GM12875 (cell line): ENCODE measurements around the gene RRAD.

Experiments used
- H3K4me3 ChIP-seq: one replicate; pipeline ENCODE4 v1.5.1; 2011; ENCODE audit warnings: low read depth, low read length, control low read depth
- TF ChIP-seq, protein P1 (sequence below): IDR thresholded peaks from 2 replicates; pipeline ENCODE4 v1.5.1; 2011; ENCODE audit warnings: low read depth, mild to moderate bottlenecking, control low read depth, inconsistent platforms, low read length, moderate library complexity, borderline replicate concordance; ENCODE audit not compliant: insufficient read depth

Gene RRAD

DNA sequence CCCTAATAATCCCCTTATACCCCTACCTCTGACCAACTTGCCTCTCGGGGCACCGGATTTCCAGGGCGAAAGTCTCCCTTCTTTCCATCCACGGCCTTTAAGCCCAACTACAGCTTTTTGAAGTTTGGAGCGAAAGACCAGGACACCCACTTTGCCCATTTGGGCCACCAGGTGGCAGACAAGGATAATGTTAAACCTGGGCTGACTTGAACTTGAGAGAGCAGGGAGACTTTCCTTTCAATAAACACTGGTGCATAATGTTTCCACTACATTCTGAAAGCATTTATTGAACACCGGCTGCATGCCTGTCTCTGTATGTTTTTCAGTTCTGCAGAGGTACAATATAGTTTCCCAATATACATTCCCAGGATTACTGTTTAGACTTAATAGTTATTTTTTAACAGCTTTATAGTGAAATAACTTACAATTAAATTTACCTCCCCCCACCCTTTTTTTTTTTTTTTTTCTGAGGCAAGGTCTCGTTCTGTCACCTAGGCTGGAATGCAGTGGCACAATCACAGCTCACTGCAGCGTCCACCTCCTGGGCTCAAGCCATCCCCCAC lies 28.8 kb upstream of the RRAD start:
- TF ChIP-seq, protein P1, sequence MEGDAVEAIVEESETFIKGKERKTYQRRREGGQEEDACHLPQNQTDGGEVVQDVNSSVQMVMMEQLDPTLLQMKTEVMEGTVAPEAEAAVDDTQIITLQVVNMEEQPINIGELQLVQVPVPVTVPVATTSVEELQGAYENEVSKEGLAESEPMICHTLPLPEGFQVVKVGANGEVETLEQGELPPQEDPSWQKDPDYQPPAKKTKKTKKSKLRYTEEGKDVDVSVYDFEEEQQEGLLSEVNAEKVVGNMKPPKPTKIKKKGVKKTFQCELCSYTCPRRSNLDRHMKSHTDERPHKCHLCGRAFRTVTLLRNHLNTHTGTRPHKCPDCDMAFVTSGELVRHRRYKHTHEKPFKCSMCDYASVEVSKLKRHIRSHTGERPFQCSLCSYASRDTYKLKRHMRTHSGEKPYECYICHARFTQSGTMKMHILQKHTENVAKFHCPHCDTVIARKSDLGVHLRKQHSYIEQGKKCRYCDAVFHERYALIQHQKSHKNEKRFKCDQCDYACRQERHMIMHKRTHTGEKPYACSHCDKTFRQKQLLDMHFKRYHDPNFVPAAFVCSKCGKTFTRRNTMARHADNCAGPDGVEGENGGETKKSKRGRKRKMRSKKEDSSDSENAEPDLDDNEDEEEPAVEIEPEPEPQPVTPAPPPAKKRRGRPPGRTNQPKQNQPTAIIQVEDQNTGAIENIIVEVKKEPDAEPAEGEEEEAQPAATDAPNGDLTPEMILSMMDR, result peak; percentile 73
- no peak overlapping the region for H3K4me3 ChIP-seq

DNA sequence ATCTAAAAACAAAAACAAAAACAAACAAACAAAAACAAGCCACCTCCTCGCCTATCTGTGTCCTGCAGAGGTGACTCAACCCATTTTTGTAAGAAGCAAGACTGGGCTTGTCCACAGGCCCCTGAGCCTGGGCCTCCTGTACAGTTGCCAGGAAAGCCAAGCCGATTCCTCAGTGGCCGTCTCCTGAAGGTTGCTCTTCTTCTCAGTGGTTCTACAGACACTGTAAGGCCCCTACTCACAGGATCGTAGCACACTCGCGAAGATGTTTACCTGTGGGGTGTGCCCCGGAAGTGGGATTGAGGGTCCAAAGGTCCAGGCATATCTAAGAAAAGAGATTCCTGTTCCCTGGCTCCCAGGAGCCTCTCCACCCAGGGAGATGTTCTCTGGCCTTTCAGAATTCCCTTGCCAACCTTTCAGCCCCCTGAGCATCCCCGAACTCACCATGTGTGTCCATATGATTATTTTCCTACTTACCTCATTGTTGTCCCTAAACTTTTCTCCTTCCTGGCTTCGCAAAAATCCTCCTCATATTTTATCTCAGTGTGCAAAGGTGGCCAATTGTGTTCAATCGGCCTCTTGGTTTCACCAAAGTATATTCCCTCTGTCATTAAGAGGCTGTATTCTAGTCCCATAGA lies 28.2 kb upstream of the RRAD start:
- TF ChIP-seq, protein P1, result no peak
- no peak overlapping the region for H3K4me3 ChIP-seq

DNA sequence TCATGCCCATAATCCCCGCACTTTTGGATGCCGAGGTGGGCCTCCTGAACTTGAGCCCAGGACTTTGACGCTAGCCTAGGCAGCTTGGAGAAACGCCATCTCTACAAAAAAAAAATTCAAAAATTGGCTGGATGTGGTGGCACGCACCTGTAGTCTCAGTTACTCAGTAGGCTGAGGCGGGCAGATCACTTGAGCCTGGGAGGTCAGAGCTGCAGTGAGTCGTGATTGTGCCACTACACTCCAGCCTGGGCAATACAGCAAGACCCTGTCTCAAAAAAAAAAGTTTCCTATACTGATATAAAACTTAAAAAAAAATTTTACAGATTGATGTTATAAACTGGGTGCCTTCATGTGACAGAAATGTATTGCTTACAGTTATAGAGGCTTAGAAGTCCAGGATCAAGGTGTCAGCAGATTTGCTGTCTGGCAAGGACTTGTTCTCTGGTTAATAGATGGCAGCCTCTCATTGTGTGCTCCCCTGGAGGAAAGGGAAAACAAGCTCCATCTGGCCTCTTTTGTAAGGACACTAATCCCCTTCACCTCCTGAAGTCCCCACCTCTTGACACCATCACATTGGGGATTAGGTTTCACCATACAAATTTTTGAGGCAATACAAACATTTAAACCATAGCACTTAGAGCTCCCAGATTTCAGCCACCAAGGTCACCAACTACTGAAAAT lies 27.2 kb upstream of the RRAD start:
- no peak overlapping the region for H3K4me3 ChIP-seq
- TF ChIP-seq, protein P1, result no peak

DNA sequence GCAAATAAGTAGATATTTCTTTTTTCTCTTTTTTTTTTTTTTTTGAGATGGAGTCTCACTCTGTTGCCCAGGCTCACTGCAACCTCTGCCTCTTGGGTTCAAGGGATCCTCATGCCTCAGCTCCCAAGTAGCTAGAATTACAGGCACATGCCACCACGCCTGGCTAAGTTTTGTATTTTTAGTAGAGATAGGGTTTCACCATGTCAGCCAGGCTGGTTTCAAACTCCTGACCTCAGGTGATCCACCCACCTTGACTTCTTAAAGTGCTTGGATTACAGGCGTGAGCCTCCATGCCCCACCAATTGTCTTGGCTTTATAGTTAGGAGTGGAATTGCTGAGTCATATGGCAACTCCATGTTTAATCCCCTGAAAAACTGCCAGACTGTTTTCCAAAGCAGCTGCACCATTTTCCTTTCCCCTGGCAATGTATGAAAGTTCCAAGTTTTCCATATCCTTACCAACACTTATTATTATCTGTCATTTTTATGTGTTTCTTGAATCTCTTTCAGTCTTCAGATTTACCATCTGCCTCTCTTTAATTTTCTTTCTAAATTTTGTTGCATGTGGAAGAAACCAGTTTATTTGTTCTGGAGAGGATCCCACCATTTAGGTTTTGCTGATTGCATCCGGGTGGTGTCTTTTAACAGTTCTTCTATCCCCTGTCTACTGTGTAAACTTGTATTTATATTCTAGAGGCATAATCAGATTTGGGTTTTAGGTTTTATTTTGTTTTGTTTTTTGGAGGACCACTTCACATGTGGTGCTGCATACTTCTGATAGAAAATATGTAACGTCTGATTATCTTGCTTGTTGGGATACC lies 25.8 kb upstream of the RRAD start:
- no peak overlapping the region for H3K4me3 ChIP-seq
- TF ChIP-seq, protein P1, result no peak

DNA sequence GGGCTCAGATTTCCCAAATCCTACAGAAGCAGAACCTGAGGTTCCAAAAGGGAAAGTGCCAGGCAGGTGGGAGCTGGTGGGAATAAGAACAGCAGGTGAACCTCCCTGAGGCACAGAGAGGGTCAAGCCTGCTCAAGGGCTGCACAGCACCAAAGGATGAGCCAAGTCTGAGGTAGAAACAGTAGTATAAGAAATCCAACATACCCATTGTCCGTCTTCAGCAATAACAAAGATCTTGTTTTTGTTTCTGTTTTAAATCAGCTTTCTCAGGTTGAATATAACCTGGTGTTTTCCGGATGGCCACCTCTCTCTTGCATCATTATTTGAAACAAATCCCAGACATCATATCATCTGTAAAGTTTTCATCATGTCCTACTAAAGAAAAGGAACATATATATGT lies 25.1 kb upstream of the RRAD start:
- TF ChIP-seq, protein P1, result no peak
- no peak overlapping the region for H3K4me3 ChIP-seq

DNA sequence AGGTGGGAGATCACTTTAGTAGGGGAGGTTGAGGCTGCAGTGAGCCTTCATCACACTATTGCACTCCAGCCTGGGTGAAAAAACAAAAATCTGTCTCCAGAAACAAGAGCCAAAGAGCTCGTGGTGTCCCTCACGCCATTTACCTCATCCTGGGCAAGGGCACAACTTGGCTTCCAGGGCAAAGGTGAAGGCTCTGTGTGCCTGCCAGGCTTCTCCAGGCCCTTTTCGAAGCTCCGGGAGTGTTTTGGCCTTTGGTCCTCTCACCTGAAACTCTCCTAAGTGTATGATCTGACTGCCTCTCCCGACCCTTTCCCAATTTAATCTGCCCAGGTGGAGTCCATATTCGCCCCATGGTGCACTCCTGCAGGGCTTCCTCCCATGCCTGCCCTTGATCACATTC lies 24.1 kb upstream of the RRAD start:
- H3K4me3 ChIP-seq, result no peak overlapping the region
- TF ChIP-seq, protein P1, result no peak

DNA sequence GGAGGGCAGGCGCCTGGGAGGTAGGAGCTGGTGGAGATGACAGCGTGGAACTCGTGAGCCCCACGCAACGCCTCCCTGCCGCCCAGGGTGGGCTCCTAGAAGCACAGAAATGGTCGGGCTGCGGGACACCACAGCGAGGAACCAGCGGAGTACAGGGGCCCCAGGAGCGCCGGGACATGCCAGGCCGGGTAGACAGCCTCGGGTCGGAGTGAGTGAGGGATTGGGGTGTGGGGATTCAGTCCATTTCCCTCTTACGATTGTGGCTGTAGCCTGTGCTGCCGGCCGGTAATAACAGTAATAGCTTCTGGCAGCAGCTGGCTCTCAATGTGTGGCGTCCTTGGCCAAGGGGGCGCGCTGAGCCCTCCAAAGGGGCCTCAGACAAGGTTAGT lies 23.5 kb upstream of the RRAD start:
- H3K4me3 ChIP-seq, result no peak overlapping the region
- TF ChIP-seq, protein P1, result no peak
